Activated CD4-positive, alpha-beta T cell treated with anti-CD3 and anti-CD28 coated beads, Interleukin-2, amount 10 ng/mL, durations not matched to agents 24 days and 14 days (primary cell): ENCODE measurements around the gene SLC35F3. TPM values are rescaled to one million over a fixed set of nuclear protein-coding genes. Genes with fewer than 3 reads are reported as not detected.

Experiments
- DNase-seq: peaks from one replicate; pipeline ENCODE4 v3.0.0; 2022
- H3K27ac Mint-ChIP-seq: one replicate; pipeline ENCODE4 v1.8.0; 2022; ENCODE audit warnings: mild to moderate bottlenecking, mixed read lengths
- H3K27me3 Mint-ChIP-seq: one replicate; pipeline ENCODE4 v1.8.0; 2022; ENCODE audit warnings: mixed read lengths
- H3K36me3 Mint-ChIP-seq: one replicate; pipeline ENCODE4 v1.8.0; 2022; ENCODE audit warnings: low read depth, mild to moderate bottlenecking, mixed read lengths
- H3K4me1 Mint-ChIP-seq: one replicate; pipeline ENCODE4 v1.8.0; 2021; ENCODE audit warnings: mixed read lengths
- H3K4me3 Mint-ChIP-seq: one replicate; pipeline ENCODE4 v1.8.0; 2022; ENCODE audit warnings: mild to moderate bottlenecking, moderate library complexity, mixed read lengths
- H3K9me3 Mint-ChIP-seq: one replicate; pipeline ENCODE4 v1.8.0; 2021; ENCODE audit warnings: mixed read lengths
- intact Hi-C: fragments of 100-400 bp; cut with micrococcal nuclease; formaldehyde crosslinking; loops from one replicate; pipeline ENCODE4 v1.15.1; 2023
- total RNA-seq: library from RNA; stranded (reverse); gene quantifications from 2 replicates; pipeline ENCODE4 v1.2.3, GENCODE V29; 2022

The SLC35F3 gene
- total RNA-seq, 1 donor from 2014 or later: 10.9 TPM

- H3K9me3 Mint-ChIP-seq: no peaks in the 10 kb centered on the region
- H3K4me1 Mint-ChIP-seq: no peaks in the 10 kb centered on the region
- H3K27ac Mint-ChIP-seq: no peak overlapping the region
- no peaks in the 10 kb centered on the region for H3K27me3 Mint-ChIP-seq
- H3K4me3 Mint-ChIP-seq: no peak overlapping the region
- DNase-seq: no peak
- no peaks in the 10 kb centered on the region for H3K36me3 Mint-ChIP-seq
- intact Hi-C loops: no loop called here
Measured at GRCh38 chr1:233935297-233935868, 30.9 kb downstream of the SLC35F3 start.

- no peak for DNase-seq
- intact Hi-C loops: no loop called here
- Mint-ChIP-seq H3K27ac (no peak overlapping the region), H3K9me3 (no peaks in the 10 kb centered on the region), H3K4me1 (no peaks in the 10 kb centered on the region), H3K4me3 (no peak overlapping the region), H3K36me3 (no peaks in the 10 kb centered on the region), H3K27me3 (no peaks in the 10 kb centered on the region)
Measured at GRCh38 chr1:233936422-233936821, 31.9 kb downstream of the SLC35F3 start.

GRCh38 chr1:233936842-233937241 lies 32.4 kb downstream of the SLC35F3 start:
- no peak for DNase-seq
- H3K4me3 Mint-ChIP-seq: no peak overlapping the region
- no peaks in the 10 kb centered on the region for H3K4me1 Mint-ChIP-seq
- H3K27me3 Mint-ChIP-seq: no peaks in the 10 kb centered on the region
- H3K36me3 Mint-ChIP-seq: no peaks in the 10 kb centered on the region
- H3K9me3 Mint-ChIP-seq: no peaks in the 10 kb centered on the region
- no peak overlapping the region for H3K27ac Mint-ChIP-seq
- intact Hi-C loops: no loop called here

GRCh38 chr1:233938476-233938875 lies 34.0 kb downstream of the SLC35F3 start:
- Mint-ChIP-seq H3K36me3 (no peaks in the 10 kb centered on the region), H3K4me1 (no peaks in the 10 kb centered on the region)

GRCh38 chr1:233939451-233939850 lies 35.0 kb downstream of the SLC35F3 start:
- H3K27me3 Mint-ChIP-seq: no peaks in the 10 kb centered on the region
- no peak overlapping the region for H3K4me3 Mint-ChIP-seq
- H3K27ac Mint-ChIP-seq: no peak overlapping the region
- H3K36me3 Mint-ChIP-seq: no peaks in the 10 kb centered on the region
- intact Hi-C loops: no loop called here
- no peaks in the 10 kb centered on the region for H3K4me1 Mint-ChIP-seq
- no peaks in the 10 kb centered on the region for H3K9me3 Mint-ChIP-seq
- no peak for DNase-seq

More at GRCh38 chr1:233938476-233938875, 34.0 kb downstream of the SLC35F3 start:
- Mint-ChIP-seq H3K27me3 (no peaks in the 10 kb centered on the region), H3K27ac (no peak overlapping the region), H3K9me3 (no peaks in the 10 kb centered on the region), H3K4me3 (no peak overlapping the region)
- intact Hi-C loops: no loop called here
- no peak for DNase-seq

GRCh38 chr1:233940908-233941307 lies 36.4 kb downstream of the SLC35F3 start:
- Mint-ChIP-seq H3K27me3 (peaks cover 3% of the 10 kb centered on the region), H3K4me1 (no peaks in the 10 kb centered on the region), H3K36me3 (no peaks in the 10 kb centered on the region), H3K4me3 (no peak overlapping the region), H3K9me3 (no peaks in the 10 kb centered on the region), H3K27ac (no peak overlapping the region)
- intact Hi-C loops: no loop called here
- no peak for DNase-seq

GRCh38 chr1:233944601-233945000 lies 40.1 kb downstream of the SLC35F3 start:
- H3K27me3 Mint-ChIP-seq: peaks cover 3% of the 10 kb centered on the region
- DNase-seq: no peak
- no peaks in the 10 kb centered on the region for H3K9me3 Mint-ChIP-seq
- no peak overlapping the region for H3K27ac Mint-ChIP-seq
- no peak overlapping the region for H3K4me3 Mint-ChIP-seq
- intact Hi-C loops: no loop called here
- no peaks in the 10 kb centered on the region for H3K4me1 Mint-ChIP-seq
- H3K36me3 Mint-ChIP-seq: no peaks in the 10 kb centered on the region

- no peaks in the 10 kb centered on the region for H3K9me3 Mint-ChIP-seq
- no peaks in the 10 kb centered on the region for H3K36me3 Mint-ChIP-seq
- intact Hi-C loops: no loop called here
Measured at GRCh38 chr1:233945573-233945972, 41.1 kb downstream of the SLC35F3 start.

GRCh38 chr1:233945979-233946378 lies 41.5 kb downstream of the SLC35F3 start:
- Mint-ChIP-seq H3K4me3 (no peak overlapping the region), H3K27me3 (peaks cover 3% of the 10 kb centered on the region), H3K9me3 (no peaks in the 10 kb centered on the region), H3K4me1 (no peaks in the 10 kb centered on the region), H3K27ac (no peak overlapping the region), H3K36me3 (no peaks in the 10 kb centered on the region)
- intact Hi-C loops: no loop called here
- no peak for DNase-seq

More at GRCh38 chr1:233945573-233945972, 41.1 kb downstream of the SLC35F3 start:
- DNase-seq: no peak
- H3K27me3 Mint-ChIP-seq: peaks cover 3% of the 10 kb centered on the region
- H3K4me3 Mint-ChIP-seq: no peak overlapping the region
- H3K27ac Mint-ChIP-seq: no peak overlapping the region
- H3K4me1 Mint-ChIP-seq: no peaks in the 10 kb centered on the region

GRCh38 chr1:233946724-233947123 lies 42.2 kb downstream of the SLC35F3 start:
- H3K27ac Mint-ChIP-seq: no peak overlapping the region
- intact Hi-C loops: no loop called here
- no peak overlapping the region for H3K4me3 Mint-ChIP-seq
- peaks cover 3% of the 10 kb centered on the region for H3K27me3 Mint-ChIP-seq
- no peak for DNase-seq
- peaks cover 5% of the 10 kb centered on the region for H3K9me3 Mint-ChIP-seq
- no peaks in the 10 kb centered on the region for H3K4me1 Mint-ChIP-seq
- no peaks in the 10 kb centered on the region for H3K36me3 Mint-ChIP-seq

- Mint-ChIP-seq H3K36me3 (no peaks in the 10 kb centered on the region), H3K4me3 (no peak overlapping the region), H3K27ac (no peak overlapping the region), H3K9me3 (peaks cover 8% of the 10 kb centered on the region), H3K27me3 (no peaks in the 10 kb centered on the region), H3K4me1 (no peaks in the 10 kb centered on the region)
- DNase-seq: no peak
- intact Hi-C loops: no loop called here
Measured at GRCh38 chr1:233951804-233952203, 47.3 kb downstream of the SLC35F3 start.

GRCh38 chr1:233957691-233958090 lies 53.2 kb downstream of the SLC35F3 start:
- H3K27me3 Mint-ChIP-seq: no peaks in the 10 kb centered on the region
- H3K27ac Mint-ChIP-seq: no peak overlapping the region
- H3K9me3 Mint-ChIP-seq: no peaks in the 10 kb centered on the region
- no peak for DNase-seq
- H3K36me3 Mint-ChIP-seq: no peaks in the 10 kb centered on the region
- H3K4me3 Mint-ChIP-seq: no peak overlapping the region
- intact Hi-C loops: no loop called here
- no peaks in the 10 kb centered on the region for H3K4me1 Mint-ChIP-seq

- Mint-ChIP-seq H3K27me3 (no peaks in the 10 kb centered on the region), H3K36me3 (no peaks in the 10 kb centered on the region), H3K27ac (no peak overlapping the region), H3K9me3 (no peaks in the 10 kb centered on the region), H3K4me3 (no peak overlapping the region), H3K4me1 (no peaks in the 10 kb centered on the region)
- DNase-seq: no peak
- intact Hi-C loops: no loop called here
Measured at GRCh38 chr1:233959102-233959501, 54.6 kb downstream of the SLC35F3 start.

GRCh38 chr1:233959971-233960370 lies 55.5 kb downstream of the SLC35F3 start:
- Mint-ChIP-seq H3K27ac (no peak overlapping the region), H3K27me3 (no peaks in the 10 kb centered on the region), H3K36me3 (no peaks in the 10 kb centered on the region), H3K4me3 (no peak overlapping the region), H3K9me3 (no peaks in the 10 kb centered on the region), H3K4me1 (no peaks in the 10 kb centered on the region)
- intact Hi-C loops: no loop called here
- DNase-seq: no peak

GRCh38 chr1:233960386-233960785 lies 55.9 kb downstream of the SLC35F3 start:
- no peaks in the 10 kb centered on the region for H3K4me1 Mint-ChIP-seq

More at GRCh38 chr1:233960386-233960785, 55.9 kb downstream of the SLC35F3 start:
- no peaks in the 10 kb centered on the region for H3K27me3 Mint-ChIP-seq
- no peaks in the 10 kb centered on the region for H3K9me3 Mint-ChIP-seq
- intact Hi-C loops: no loop called here
- DNase-seq: no peak
- no peak overlapping the region for H3K4me3 Mint-ChIP-seq
- H3K27ac Mint-ChIP-seq: no peak overlapping the region
- no peaks in the 10 kb centered on the region for H3K36me3 Mint-ChIP-seq
